MG63 (cell line): ENCODE data around the gene KHK. TPM values are rescaled to one million over a fixed set of nuclear protein-coding genes. Genes with fewer than 3 reads are reported as not detected.

Experiments
- DNase-seq: peaks from one replicate; pipeline ENCODE4 v3.0.0-alpha.2; 2020
- H3K27me3 ChIP-seq: fragments of 250-450 bp; sonication (Bioruptor Pico); 2 replicates; pipeline ENCODE4 v1.5.1; 2020; ENCODE audit warnings: mild to moderate bottlenecking, moderate library complexity
- H3K36me3 ChIP-seq: fragments of 250-450 bp; sonication (Bioruptor Pico); 2 replicates; pipeline ENCODE4 v1.5.1; 2020; ENCODE audit warnings: mild to moderate bottlenecking, moderate library complexity
- H3K4me3 ChIP-seq: fragments of 250-450 bp; sonication (Bioruptor Pico); 2 replicates; pipeline ENCODE4 v1.5.1; 2020; ENCODE audit warnings: mild to moderate bottlenecking, moderate library complexity
- H3K9me3 ChIP-seq: fragments of 250-450 bp; sonication (Bioruptor Pico); 2 replicates; pipeline ENCODE4 v1.5.1; 2020; ENCODE audit warnings: mild to moderate bottlenecking, moderate library complexity
- total RNA-seq: library from RNA; depleted of rRNA; stranded (reverse); fragments of >200 nt; shearing (Covaris generic); gene quantifications from 2 replicates; pipeline ENCODE4 v1.2.3, GENCODE V29; 2014; ENCODE audit warnings: low replicate concordance; rRNA removed

The KHK gene
- 1.8 and 5.0 TPM in 2 replicates for total RNA-seq

GRCh38 chr2:27086724-27087593 lies at the start of gene KHK:
Gene KHK (plus strand): TSS chr2:27086772. CDS start chr2:27087260, 488 bp downstream.
- Histone ChIP-seq H3K36me3 (peaks cover 10% of the 10 kb centered on the region), H3K9me3 (no peaks in the 10 kb centered on the region), H3K27me3 (no peaks in the 10 kb centered on the region), H3K4me3 (peak within 1 kb of the TSS; percentile 57)
- DNase-seq = no peak

GRCh38 chr2:27038012-27038411 lies 48.6 kb upstream of the KHK start:
- no peak for DNase-seq
- Histone ChIP-seq H3K27me3 (no peaks in the 10 kb centered on the region), H3K9me3 (no peaks in the 10 kb centered on the region), H3K36me3 (peaks cover 76% of the 10 kb centered on the region), H3K4me3 (no peak overlapping the region)

- Histone ChIP-seq H3K4me3 (no peak overlapping the region), H3K27me3 (no peaks in the 10 kb centered on the region), H3K9me3 (no peaks in the 10 kb centered on the region), H3K36me3 (peaks cover 73% of the 10 kb centered on the region)
- DNase-seq = no peak
These were observed 47.8 kb upstream of the KHK start for GRCh38 chr2:27038631-27039339.

GRCh38 chr2:27039426-27039825 lies 47.1 kb upstream of the KHK start:
- Histone ChIP-seq H3K36me3 (peaks cover 68% of the 10 kb centered on the region), H3K9me3 (no peaks in the 10 kb centered on the region), H3K4me3 (no peak overlapping the region), H3K27me3 (no peaks in the 10 kb centered on the region)
- DNase-seq = no peak

- H3K9me3 ChIP-seq = no peaks in the 10 kb centered on the region
- peaks cover 65% of the 10 kb centered on the region for H3K36me3 ChIP-seq
- no peak overlapping the region for H3K4me3 ChIP-seq
- no peaks in the 10 kb centered on the region for H3K27me3 ChIP-seq
- no peak for DNase-seq
These were observed 46.7 kb upstream of the KHK start for GRCh38 chr2:27039871-27040270.

GRCh38 chr2:27040282-27040681 lies 46.3 kb upstream of the KHK start:
- Histone ChIP-seq H3K36me3 (peaks cover 61% of the 10 kb centered on the region), H3K9me3 (no peaks in the 10 kb centered on the region), H3K27me3 (no peaks in the 10 kb centered on the region), H3K4me3 (no peak overlapping the region)
- no peak for DNase-seq

- Histone ChIP-seq H3K27me3 (no peaks in the 10 kb centered on the region), H3K4me3 (no peak overlapping the region), H3K36me3 (peaks cover 46% of the 10 kb centered on the region), H3K9me3 (no peaks in the 10 kb centered on the region)
- DNase-seq = no peak
These were observed 44.8 kb upstream of the KHK start for GRCh38 chr2:27041752-27042151.

GRCh38 chr2:27042159-27042661 lies 44.4 kb upstream of the KHK start:
- Histone ChIP-seq H3K36me3 (peaks cover 42% of the 10 kb centered on the region), H3K27me3 (no peaks in the 10 kb centered on the region), H3K9me3 (no peaks in the 10 kb centered on the region), H3K4me3 (no peak overlapping the region)
- no peak for DNase-seq

GRCh38 chr2:27042985-27043634 lies 43.5 kb upstream of the KHK start:
- no peak overlapping the region for H3K4me3 ChIP-seq
- no peak for DNase-seq
- no peaks in the 10 kb centered on the region for H3K27me3 ChIP-seq
- H3K36me3 ChIP-seq = peaks cover 33% of the 10 kb centered on the region
- H3K9me3 ChIP-seq = no peaks in the 10 kb centered on the region

- peak; percentile 53 for DNase-seq
These were observed 36.9 kb upstream of the KHK start for GRCh38 chr2:27049422-27050280.

GRCh38 chr2:27050281-27050995 lies 36.1 kb upstream of the KHK start:
- H3K27me3 ChIP-seq = no peaks in the 10 kb centered on the region
- H3K9me3 ChIP-seq = no peaks in the 10 kb centered on the region
- H3K4me3 ChIP-seq = peak overlapping the region; percentile 81
- H3K36me3 ChIP-seq = peaks cover 11% of the 10 kb centered on the region
- DNase-seq = peak; percentile 76

More at GRCh38 chr2:27049422-27050280, 36.9 kb upstream of the KHK start:
- Histone ChIP-seq H3K36me3 (peaks cover 4% of the 10 kb centered on the region; the same call in 1 of the 2 replicates), H3K27me3 (no peaks in the 10 kb centered on the region), H3K9me3 (no peaks in the 10 kb centered on the region), H3K4me3 (peak overlapping the region; percentile 81)

- no peaks in the 10 kb centered on the region for H3K9me3 ChIP-seq
- peaks cover 18% of the 10 kb centered on the region for H3K36me3 ChIP-seq
These were observed 35.3 kb upstream of the KHK start, which contains the start of gene AGBL5 for GRCh38 chr2:27050996-27051901. Gene AGBL5 (plus strand): TSS chr2:27051668. CDS start chr2:27052959, 1,291 bp downstream.

GRCh38 chr2:27051902-27052645 lies 34.5 kb upstream of the KHK start:
- peak; percentile 36 for DNase-seq
- Histone ChIP-seq H3K27me3 (no peaks in the 10 kb centered on the region), H3K36me3 (peaks cover 18% of the 10 kb centered on the region), H3K4me3 (peak overlapping the region; percentile 81), H3K9me3 (no peaks in the 10 kb centered on the region)

More at GRCh38 chr2:27050996-27051901, 35.3 kb upstream of the KHK start, which contains the start of gene AGBL5:
- peak within 1 kb of the TSS; percentile 81 for H3K4me3 ChIP-seq
- DNase-seq = peak; percentile 92
- no peaks in the 10 kb centered on the region for H3K27me3 ChIP-seq

GRCh38 chr2:27053321-27053720 lies 33.3 kb upstream of the KHK start:
- DNase-seq = no peak
- H3K9me3 ChIP-seq = no peaks in the 10 kb centered on the region
- no peaks in the 10 kb centered on the region for H3K27me3 ChIP-seq
- H3K4me3 ChIP-seq = no peak overlapping the region
- H3K36me3 ChIP-seq = peaks cover 21% of the 10 kb centered on the region
